HepG2 (cell line): ENCODE data around the gene OSGIN1. TPM values are rescaled to one million over a fixed set of nuclear protein-coding genes. Genes with fewer than 3 reads are reported as not detected.

ENCODE experiments used
- ATAC-seq: fragments of 200-7000 bp; cut with Tn5 transposase; 3 replicates; pipeline ENCODE4 v1.9.1; 2020; ENCODE audit warnings: mild to moderate bottlenecking, moderate library complexity
- BruUV-seq: library from RNA; stranded (reverse); fragments of 400-500 nt; replicated peaks from 2 replicates; lab custom pipeline; 2021; lab: Mats Ljungman, UMichigan
- CTCF ChIA-PET: fragments of 300-600 bp; formaldehyde crosslinking; extraction: SDS; loops from one replicate; lab custom pipeline; 2021; ENCODE audit warnings: low total read pairs, inconsistent platforms, low intra/inter-chr PET ratio; lab: Yijun Ruan, JAX
- POLR2A ChIA-PET: fragments of 350-600 bp; sonication (Branson Sonifier 250); formaldehyde crosslinking; loops from one replicate; lab custom pipeline; 2020; ENCODE audit warnings: antibody characterized with exemption, inconsistent platforms; lab: Yijun Ruan, JAX
- DNase-seq: peaks from one replicate; pipeline ENCODE4 v3.0.0-alpha.2; 2015; ENCODE audit warnings: low spot score
- FAIRE-seq: peaks from 3 replicates; lab custom pipeline; 2011; peaks lifted over from hg19 to GRCh38; lab: Jason Lieb, UNC
- H2AFZ ChIP-seq: one replicate; pipeline ENCODE4 v1.6.1; 2011; ENCODE audit warnings: low read length, inconsistent platforms
- H3K27ac ChIP-seq: fragments of 300-600 bp; 3 replicates; pipeline ENCODE4 v1.8.0; 2011; ENCODE audit warnings: mixed run types, mild to moderate bottlenecking, mixed read lengths, low read length, inconsistent platforms; ENCODE audit not compliant: insufficient read depth; ENCODE audit errors: extremely low read length
- H3K27me3 ChIP-seq, 2 experiments: fragments of 200-600 bp in 1 of 2; 2 replicates in 1 of 2; 3 replicates in 1 of 2; pipeline versions ENCODE4 v1.6.0 to v1.8.0; 2011; ENCODE audit warnings: low read length in 2 of 2, mild to moderate bottlenecking in 2 of 2, moderate library complexity in 2 of 2, inconsistent platforms in 1 of 2; ENCODE audit not compliant: insufficient read depth in 2 of 2, control insufficient read depth in 1 of 2
- H3K36me3 ChIP-seq, 2 experiments: fragments of 200-600 bp in 1 of 2; replicated peaks in 1 of 2; 2 replicates in 1 of 2; 3 replicates in 1 of 2; pipeline versions ENCODE4 v1.5.1 to v1.8.0; 2011; ENCODE audit warnings: low read length in 2 of 2, inconsistent platforms in 1 of 2; ENCODE audit not compliant: insufficient read depth in 2 of 2, control insufficient read depth in 1 of 2
- H3K4me1 ChIP-seq: 2 replicates; pipeline ENCODE4 v1.5.1; 2012; ENCODE audit warnings: low read length, inconsistent platforms; ENCODE audit not compliant: insufficient read depth
- H3K4me2 ChIP-seq: 2 replicates; pipeline ENCODE4 v1.6.0; 2011; ENCODE audit warnings: low read depth, low read length, inconsistent platforms
- H3K4me3 ChIP-seq, 3 experiments: fragments of 200-600 bp in 1 of 3; sonication (generic), shearing (Covaris generic) in 1 of 3; replicated peaks in 1 of 3; 2 replicates each; pipeline ENCODE4 v1.5.1; 2011 to 2016; ENCODE audit warnings: low read length in 3 of 3, inconsistent platforms in 2 of 3, low read depth in 2 of 3, mild to moderate bottlenecking in 2 of 3, control low read depth in 1 of 3, mixed read lengths in 1 of 3; ENCODE audit not compliant: insufficient read depth in 1 of 3
- H3K79me2 ChIP-seq: one replicate; pipeline ENCODE4 v1.6.1; 2011; ENCODE audit warnings: low read length, inconsistent platforms; ENCODE audit not compliant: insufficient read depth
- H3K9ac ChIP-seq: 2 replicates; pipeline ENCODE4 v1.6.0; 2011; ENCODE audit warnings: mild to moderate bottlenecking, low read depth, low read length, inconsistent platforms; ENCODE audit not compliant: insufficient read depth
- H3K9me3 ChIP-seq: 2 replicates; pipeline ENCODE4 v1.5.1; 2012; ENCODE audit warnings: mild to moderate bottlenecking, low read length
- H4K20me1 ChIP-seq: 2 replicates; pipeline ENCODE4 v1.6.0; 2011; ENCODE audit warnings: inconsistent platforms, mild to moderate bottlenecking, low read length, moderate library complexity; ENCODE audit not compliant: insufficient read depth
- FOSL2 ChIP-seq: sonication (generic); formaldehyde crosslinking; IDR thresholded peaks from 2 replicates; pipeline ENCODE4 v1.4.0; 2020; ENCODE audit warnings: missing genetic modification reagents
- GABPB1 ChIP-seq: IDR thresholded peaks from 2 replicates; pipeline ENCODE4 v1.6.1; 2016; ENCODE audit warnings: mild to moderate bottlenecking, missing genetic modification reagents, moderate library complexity, missing compliant biosample characterization
- HDAC1 ChIP-seq: sonication (generic); formaldehyde crosslinking; IDR thresholded peaks from 2 replicates; pipeline ENCODE4 v1.5.1; 2020; ENCODE audit warnings: mild to moderate bottlenecking, missing genetic modification reagents
- JUN ChIP-seq: sonication (generic); formaldehyde crosslinking; IDR thresholded peaks from 2 replicates; pipeline ENCODE4 v1.4.0; 2020; ENCODE audit warnings: mild to moderate bottlenecking, missing genetic modification reagents
- JUND ChIP-seq: sonication (generic); formaldehyde crosslinking; IDR thresholded peaks from 2 replicates; pipeline ENCODE4 v1.8.0; 2022; ENCODE audit warnings: mild to moderate bottlenecking, missing genetic modification reagents
- NCOA1 ChIP-seq: sonication (generic); formaldehyde crosslinking; IDR thresholded peaks from 2 replicates; pipeline ENCODE4 v1.9.0; 2021; ENCODE audit warnings: missing genetic modification reagents
- POGZ ChIP-seq: sonication (generic); formaldehyde crosslinking; IDR thresholded peaks from 2 replicates; pipeline ENCODE4 v1.4.0; 2020; ENCODE audit warnings: mild to moderate bottlenecking, missing genetic modification reagents
- RXRB ChIP-seq: IDR thresholded peaks from 2 replicates; pipeline ENCODE4 v1.6.1; 2016; ENCODE audit warnings: borderline replicate concordance, missing genetic modification reagents, missing compliant biosample characterization
- SALL1 ChIP-seq: sonication (generic); formaldehyde crosslinking; IDR thresholded peaks from 2 replicates; pipeline ENCODE4 v1.8.0; 2022; ENCODE audit warnings: mild to moderate bottlenecking, missing genetic modification reagents
- SOX6 ChIP-seq, 2 experiments: fragments of 450-650 bp in 1 of 2; sonication (generic) in 1 of 2; formaldehyde crosslinking in 1 of 2; IDR thresholded peaks; 2 replicates each; pipeline versions ENCODE4 v1.4.0 to v1.6.1; 2017 to 2020; ENCODE audit warnings: antibody characterized with exemption in 1 of 2, mild to moderate bottlenecking in 1 of 2, missing genetic modification reagents in 1 of 2
- ZBTB21 ChIP-seq: sonication (generic); formaldehyde crosslinking; IDR thresholded peaks from 2 replicates; pipeline ENCODE4 v1.4.0; 2020; ENCODE audit warnings: missing genetic modification reagents
- ZNF136 ChIP-seq: sonication (generic); formaldehyde crosslinking; IDR thresholded peaks from 2 replicates; pipeline ENCODE4 v1.8.1; 2022; ENCODE audit warnings: low read depth, mild to moderate bottlenecking, moderate library complexity, missing genetic modification reagents
- ZNF30 ChIP-seq: sonication (generic); formaldehyde crosslinking; IDR thresholded peaks from 2 replicates; pipeline ENCODE4 v1.5.0; 2020; ENCODE audit warnings: mild to moderate bottlenecking, missing genetic modification reagents
- ZNF33A ChIP-seq: sonication (generic); formaldehyde crosslinking; IDR thresholded peaks from 2 replicates; pipeline ENCODE4 v1.5.1; 2020; ENCODE audit warnings: missing genetic modification reagents, mild to moderate bottlenecking, moderate library complexity, borderline replicate concordance
- ZNF567 ChIP-seq: sonication (generic); formaldehyde crosslinking; IDR thresholded peaks from 2 replicates; pipeline ENCODE4 v1.8.1; 2023; ENCODE audit warnings: mild to moderate bottlenecking, missing genetic modification reagents, borderline replicate concordance
- WGBS: methylation state at CpG from one replicate; pipeline ENCODE4 v1.1.6; 2017; ENCODE audit warnings: low lambda C conversion rate; 5-methylcytosine and 5-hydroxymethylcytosine counted together
- in situ Hi-C: cut with HindIII; loops from 2 replicates; pipeline ENCODE4 v1.10.0; 2017; ENCODE audit warnings: low pct_unique_long_range_greater_than_20kb; ENCODE audit not compliant: extremely low pct_ligation_motif_present
- intact Hi-C: fragments of 100-400 bp; cut with micrococcal nuclease; formaldehyde crosslinking; loops from one replicate; pipeline ENCODE4 v1.10.0; 2022; ENCODE audit not compliant: unreplicated experiment
- polyA plus RNA-seq, 8 experiments: library from polyadenylated mRNA; depleted of rRNA in 3 of 8; stranded (reverse) in 7 of 8; unstranded in 1 of 8; fragments of >200 nt; fragmentation: Illumina TruSeq in 4 of 8; extraction: Trizol in 4 of 8; gene quantifications; 2 replicates each; pipeline versions ENCODE4 v1.2.1 to v1.2.3, GENCODE V29; 2011 to 2016; ENCODE audit warnings: low read depth in 4 of 8, missing spikeins in 1 of 8, mixed read lengths in 1 of 8; ENCODE audit not compliant: insufficient read depth in 1 of 8
- total RNA-seq, 5 experiments: library from RNA; depleted of rRNA; stranded (reverse); fragments of >200 nt; fragmentation: Illumina TruSeq; extraction: Trizol; gene quantifications; 2 replicates each; pipeline ENCODE4 v1.2.3, GENCODE V29; 2016; ENCODE audit warnings: low read depth in 1 of 5
- TF ChIP-seq, protein P1 (sequence below): sonication (generic); formaldehyde crosslinking; IDR thresholded peaks from 2 replicates; pipeline ENCODE4 v1.4.0; 2020; ENCODE audit warnings: missing genetic modification reagents
- TF ChIP-seq, protein P2 (sequence below): IDR thresholded peaks from 2 replicates; pipeline ENCODE4 v1.6.1; 2018; ENCODE audit warnings: missing genetic modification reagents, mild to moderate bottlenecking, missing compliant biosample characterization
- TF ChIP-seq, protein P3 (sequence below): sonication (generic); formaldehyde crosslinking; IDR thresholded peaks from 2 replicates; pipeline ENCODE4 v1.8.0; 2022; ENCODE audit warnings: mild to moderate bottlenecking, missing genetic modification reagents

Gene OSGIN1
- total and polyA plus RNA-seq, 2 of the 13 experiments (the other 11 are each of a cell fraction or from before 2014, with no cell fraction given) = 20.5 to 27.1 TPM

DNA sequence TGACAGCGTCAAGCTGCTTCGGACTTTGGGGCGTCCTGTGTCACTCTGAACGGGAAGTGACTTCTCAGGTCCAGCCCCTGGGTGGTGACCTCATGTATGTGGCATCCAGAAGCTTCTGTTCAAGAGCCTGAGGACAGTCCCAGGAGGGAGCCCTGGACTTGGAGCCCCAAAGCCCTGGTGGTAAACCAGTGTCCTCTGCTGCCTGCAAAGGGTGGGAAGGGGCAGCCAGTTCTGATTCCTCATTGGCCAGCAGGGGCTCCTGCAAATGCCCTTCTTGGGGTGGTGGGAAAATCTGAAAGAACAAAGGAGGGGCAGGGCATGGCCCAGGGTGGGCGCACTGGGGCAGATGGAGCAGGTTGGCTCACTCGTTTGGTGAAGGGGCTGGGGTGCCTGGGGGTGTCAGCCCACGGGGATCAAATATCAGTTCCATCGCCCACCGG, 1.6 kb downstream of the OSGIN1 start:
- in situ Hi-C loops (loop anchor here (5.0 to 25.0 kb wide), 2 partner anchors 88 to 233 kb away; partner anchors contain the start of genes ADAD2, SLC38A8 and TAF1C), intact Hi-C loops (loop anchor here (1.0 to 10.0 kb wide), 3 partner anchors 28 to 223 kb away; no protein-coding TSS in a partner anchor)
- WGBS = 47% methylated on average over 9 of the region's 9 CpGs
- Histone ChIP-seq H4K20me1 (peaks cover 37% of the 10 kb centered on the region), H3K4me3 (peak overlapping the region; percentile 80 to 90 (median 83)), H3K79me2 (peaks cover 24% of the 10 kb centered on the region), H3K27ac (peak overlapping the region; percentile 94), H2AFZ (no peak overlapping the region), H3K9me3 (no peaks in the 10 kb centered on the region), H3K4me1 (peaks cover 59% of the 10 kb centered on the region), H3K9ac (peak overlapping the region; percentile 87), H3K27me3 (no peaks in the 10 kb centered on the region; a peak in 1 of 5 replicates), H3K36me3 (peaks cover 26 to 42% of the 10 kb centered on the region in 2 experiments), H3K4me2 (peak overlapping the region; percentile 97)
- DNase-seq = peak; percentile 85
- ChIA-PET POLR2A (interaction anchor here (0.7 to 3.4 kb wide), 9 partner anchors 10 to 221 kb away, joined by 3 to 58 read pairs (median 13); partner anchors contain the start of genes MBTPS1 and SLC38A8), CTCF (interaction anchor here (2.2 to 5.5 kb wide), 2 partner anchors 27 to 90 kb away, joined by 7 to 31 read pairs; no protein-coding TSS in a partner anchor)
- no TSS peak for BruUV-seq
- no peak for FAIRE-seq
- ATAC-seq = peak; percentile 20
- no peak for TF ChIP-seq ZNF30 (CRISPR knock-in tag)
- TF ChIP-seq POGZ = no peak
- TF ChIP-seq, protein P1, sequence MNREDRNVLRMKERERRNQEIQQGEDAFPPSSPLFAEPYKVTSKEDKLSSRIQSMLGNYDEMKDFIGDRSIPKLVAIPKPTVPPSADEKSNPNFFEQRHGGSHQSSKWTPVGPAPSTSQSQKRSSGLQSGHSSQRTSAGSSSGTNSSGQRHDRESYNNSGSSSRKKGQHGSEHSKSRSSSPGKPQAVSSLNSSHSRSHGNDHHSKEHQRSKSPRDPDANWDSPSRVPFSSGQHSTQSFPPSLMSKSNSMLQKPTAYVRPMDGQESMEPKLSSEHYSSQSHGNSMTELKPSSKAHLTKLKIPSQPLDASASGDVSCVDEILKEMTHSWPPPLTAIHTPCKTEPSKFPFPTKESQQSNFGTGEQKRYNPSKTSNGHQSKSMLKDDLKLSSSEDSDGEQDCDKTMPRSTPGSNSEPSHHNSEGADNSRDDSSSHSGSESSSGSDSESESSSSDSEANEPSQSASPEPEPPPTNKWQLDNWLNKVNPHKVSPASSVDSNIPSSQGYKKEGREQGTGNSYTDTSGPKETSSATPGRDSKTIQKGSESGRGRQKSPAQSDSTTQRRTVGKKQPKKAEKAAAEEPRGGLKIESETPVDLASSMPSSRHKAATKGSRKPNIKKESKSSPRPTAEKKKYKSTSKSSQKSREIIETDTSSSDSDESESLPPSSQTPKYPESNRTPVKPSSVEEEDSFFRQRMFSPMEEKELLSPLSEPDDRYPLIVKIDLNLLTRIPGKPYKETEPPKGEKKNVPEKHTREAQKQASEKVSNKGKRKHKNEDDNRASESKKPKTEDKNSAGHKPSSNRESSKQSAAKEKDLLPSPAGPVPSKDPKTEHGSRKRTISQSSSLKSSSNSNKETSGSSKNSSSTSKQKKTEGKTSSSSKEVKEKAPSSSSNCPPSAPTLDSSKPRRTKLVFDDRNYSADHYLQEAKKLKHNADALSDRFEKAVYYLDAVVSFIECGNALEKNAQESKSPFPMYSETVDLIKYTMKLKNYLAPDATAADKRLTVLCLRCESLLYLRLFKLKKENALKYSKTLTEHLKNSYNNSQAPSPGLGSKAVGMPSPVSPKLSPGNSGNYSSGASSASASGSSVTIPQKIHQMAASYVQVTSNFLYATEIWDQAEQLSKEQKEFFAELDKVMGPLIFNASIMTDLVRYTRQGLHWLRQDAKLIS = no peak
- TF ChIP-seq SALL1 (CRISPR knock-in tag) = peak; percentile 59
- peak; percentile 76 for TF ChIP-seq FOSL2 (CRISPR knock-in tag)
- peak; percentile 31; the same call in 1 of the 2 replicates for TF ChIP-seq RXRB (CRISPR knock-in tag)
- peak; percentile 74; the same call in 1 of the 2 replicates for TF ChIP-seq JUND
- no peak for TF ChIP-seq ZNF567 (CRISPR knock-in tag)
- TF ChIP-seq, protein P2, sequence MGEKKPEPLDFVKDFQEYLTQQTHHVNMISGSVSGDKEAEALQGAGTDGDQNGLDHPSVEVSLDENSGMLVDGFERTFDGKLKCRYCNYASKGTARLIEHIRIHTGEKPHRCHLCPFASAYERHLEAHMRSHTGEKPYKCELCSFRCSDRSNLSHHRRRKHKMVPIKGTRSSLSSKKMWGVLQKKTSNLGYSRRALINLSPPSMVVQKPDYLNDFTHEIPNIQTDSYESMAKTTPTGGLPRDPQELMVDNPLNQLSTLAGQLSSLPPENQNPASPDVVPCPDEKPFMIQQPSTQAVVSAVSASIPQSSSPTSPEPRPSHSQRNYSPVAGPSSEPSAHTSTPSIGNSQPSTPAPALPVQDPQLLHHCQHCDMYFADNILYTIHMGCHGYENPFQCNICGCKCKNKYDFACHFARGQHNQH (CRISPR knock-in tag) = peak; percentile 24; the same call in 1 of the 2 replicates
- no peak for TF ChIP-seq NCOA1 (CRISPR knock-in tag)
- TF ChIP-seq, protein P3, sequence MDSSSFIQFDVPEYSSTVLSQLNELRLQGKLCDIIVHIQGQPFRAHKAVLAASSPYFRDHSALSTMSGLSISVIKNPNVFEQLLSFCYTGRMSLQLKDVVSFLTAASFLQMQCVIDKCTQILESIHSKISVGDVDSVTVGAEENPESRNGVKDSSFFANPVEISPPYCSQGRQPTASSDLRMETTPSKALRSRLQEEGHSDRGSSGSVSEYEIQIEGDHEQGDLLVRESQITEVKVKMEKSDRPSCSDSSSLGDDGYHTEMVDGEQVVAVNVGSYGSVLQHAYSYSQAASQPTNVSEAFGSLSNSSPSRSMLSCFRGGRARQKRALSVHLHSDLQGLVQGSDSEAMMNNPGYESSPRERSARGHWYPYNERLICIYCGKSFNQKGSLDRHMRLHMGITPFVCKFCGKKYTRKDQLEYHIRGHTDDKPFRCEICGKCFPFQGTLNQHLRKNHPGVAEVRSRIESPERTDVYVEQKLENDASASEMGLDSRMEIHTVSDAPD = no peak
- peak; percentile 22; the same call in 1 of the 2 replicates for TF ChIP-seq HDAC1
- TF ChIP-seq ZBTB21 = peak; percentile 60; the same call in 1 of the 2 replicates
- TF ChIP-seq ZNF33A (CRISPR knock-in tag) = no peak
- TF ChIP-seq GABPB1 = peak; percentile 36
- TF ChIP-seq JUN = peak; percentile 96
- TF ChIP-seq ZNF136 = 0 out of 2 replicates have a peak, but pooled peaks have one; percentile 22
- TF ChIP-seq SOX6 (IDR thresholded peaks at IDR 0.05) = no peak
- TF ChIP-seq SOX6 (CRISPR knock-in tag; IDR thresholded peaks at IDR 0.05) = no peak
